MM.1S (cell line): ENCODE results near the gene FOXN4.

Source experiments
- DNase-seq: peaks from one replicate; pipeline ENCODE4 v3.0.0-alpha.2; 2015
- H2AFZ ChIP-seq: fragments of 300-600 bp; sonication (generic); 2 replicates; pipeline ENCODE4 v1.6.0; 2016; ENCODE audit warnings: antibody characterized with exemption, low read length
- H3F3A ChIP-seq: fragments of 300-600 bp; sonication (generic); 2 replicates; pipeline ENCODE4 v1.6.1; 2016; ENCODE audit warnings: mild to moderate bottlenecking, antibody characterized with exemption, low read length, moderate library complexity, mixed read lengths; ENCODE audit not compliant: insufficient read depth
- H3K27ac ChIP-seq: fragments of 300-600 bp; sonication (generic); 2 replicates; pipeline ENCODE4 v1.5.1; 2016; ENCODE audit warnings: mild to moderate bottlenecking, low read length
- H3K27me3 ChIP-seq: fragments of 300-600 bp; sonication (generic); replicated peaks from 2 replicates; pipeline ENCODE4 v1.6.0; 2016; ENCODE audit warnings: low read length; ENCODE audit not compliant: insufficient read depth
- H3K36me3 ChIP-seq: fragments of 300-600 bp; sonication (generic); replicated peaks from 2 replicates; pipeline ENCODE4 v1.6.1; 2016; ENCODE audit warnings: mild to moderate bottlenecking, low read length, mixed read lengths; ENCODE audit not compliant: insufficient read depth
- H3K4me1 ChIP-seq: fragments of 300-600 bp; sonication (generic); 2 replicates; pipeline ENCODE4 v1.6.1; 2016; ENCODE audit warnings: low read length, mixed read lengths
- H3K4me2 ChIP-seq: fragments of 300-600 bp; sonication (generic); 2 replicates; pipeline ENCODE4 v1.6.0; 2016; ENCODE audit warnings: low read depth, low read length
- H3K4me3 ChIP-seq: fragments of 300-600 bp; sonication (generic); 2 replicates; pipeline ENCODE4 v1.5.1; 2016; ENCODE audit warnings: low read length, mixed read lengths
- H3K79me2 ChIP-seq: fragments of 300-600 bp; sonication (generic); 2 replicates; pipeline ENCODE4 v1.6.1; 2016; ENCODE audit warnings: mixed run types, low read length, mixed read lengths
- H3K9ac ChIP-seq: fragments of 300-600 bp; sonication (generic); 2 replicates; pipeline ENCODE4 v1.6.1; 2016; ENCODE audit warnings: low read length, mixed read lengths
- H3K9me2 ChIP-seq: fragments of 300-600 bp; sonication (generic); replicated peaks from 2 replicates; pipeline ENCODE4 v1.6.1; 2016; ENCODE audit warnings: mild to moderate bottlenecking, low read length, mixed read lengths; ENCODE audit not compliant: insufficient read depth
- H3K9me3 ChIP-seq: fragments of 300-600 bp; sonication (generic); replicated peaks from 2 replicates; pipeline ENCODE4 v1.6.1; 2016; ENCODE audit warnings: mild to moderate bottlenecking, low read length, mixed read lengths; ENCODE audit not compliant: insufficient read depth
- H4K20me1 ChIP-seq: fragments of 300-600 bp; sonication (generic); 2 replicates; pipeline ENCODE4 v1.6.1; 2016; ENCODE audit warnings: mild to moderate bottlenecking, low read length, moderate library complexity, mixed read lengths; ENCODE audit not compliant: insufficient read depth
- CTCF ChIP-seq: fragments of 300-600 bp; sonication (generic); IDR thresholded peaks from 2 replicates; pipeline ENCODE4 v1.5.1; 2016; ENCODE audit warnings: antibody characterized with exemption, low read length, mixed read lengths
- EZH2 ChIP-seq: fragments of 300-600 bp; sonication (generic); optimal IDR thresholded peaks from 2 replicates; pipeline ENCODE3; 2017; ENCODE audit warnings: low read depth, mild to moderate bottlenecking, antibody characterized with exemption, low read length, mixed read lengths
- EZH2phosphoT487 ChIP-seq: fragments of 300-600 bp; sonication (generic); IDR thresholded peaks from 2 replicates; pipeline ENCODE4 v1.6.1; 2018; ENCODE audit warnings: antibody characterized with exemption, low read length

FOXN4 gene

GRCh38 chr12:109268896-109269295 is 40.2 kb downstream of the FOXN4 start:
- Histone ChIP-seq H3K4me2 (no peak overlapping the region), H3K79me2 (no peaks in the 10 kb centered on the region), H4K20me1 (no peaks in the 10 kb centered on the region), H2AFZ (no peak overlapping the region), H3F3A (no peaks in the 10 kb centered on the region), H3K4me1 (no peaks in the 10 kb centered on the region), H3K9me2 (no peaks in the 10 kb centered on the region), H3K27me3 (no peaks in the 10 kb centered on the region), H3K9ac (no peak overlapping the region), H3K9me3 (no peaks in the 10 kb centered on the region), H3K4me3 (no peak overlapping the region), H3K27ac (no peak overlapping the region), H3K36me3 (no peaks in the 10 kb centered on the region)
- no peak for DNase-seq
- no peak for TF ChIP-seq CTCF
- no peak for TF ChIP-seq EZH2
- no peak for TF ChIP-seq EZH2phosphoT487

GRCh38 chr12:109267361-109267760 is 41.7 kb downstream of the FOXN4 start:
- H3K4me2 ChIP-seq, result no peak overlapping the region
- H3K27me3 ChIP-seq, result no peaks in the 10 kb centered on the region
- TF ChIP-seq CTCF (no peak), EZH2phosphoT487 (no peak), EZH2 (no peak)
- H4K20me1 ChIP-seq, result no peaks in the 10 kb centered on the region
- H3K9me2 ChIP-seq, result no peaks in the 10 kb centered on the region
- H2AFZ ChIP-seq, result no peak overlapping the region
- H3K9me3 ChIP-seq, result no peaks in the 10 kb centered on the region
- H3K4me1 ChIP-seq, result no peaks in the 10 kb centered on the region
- H3K27ac ChIP-seq, result no peak overlapping the region
- no peaks in the 10 kb centered on the region for H3K36me3 ChIP-seq
- H3K9ac ChIP-seq, result no peak overlapping the region
- no peak overlapping the region for H3K4me3 ChIP-seq
- no peak for DNase-seq
- no peaks in the 10 kb centered on the region for H3F3A ChIP-seq
- no peaks in the 10 kb centered on the region for H3K79me2 ChIP-seq

GRCh38 chr12:109266106-109266879 is 42.8 kb downstream of the FOXN4 start:
- TF ChIP-seq EZH2, result no peak
- no peak for TF ChIP-seq EZH2phosphoT487
- TF ChIP-seq CTCF, result no peak
- no peak overlapping the region for H3K4me3 ChIP-seq
- H3K27ac ChIP-seq, result no peak overlapping the region
- H3K36me3 ChIP-seq, result no peaks in the 10 kb centered on the region
- H3F3A ChIP-seq, result no peaks in the 10 kb centered on the region
- H3K9me2 ChIP-seq, result no peaks in the 10 kb centered on the region
- DNase-seq, result no peak
- no peaks in the 10 kb centered on the region for H4K20me1 ChIP-seq
- no peaks in the 10 kb centered on the region for H3K9me3 ChIP-seq
- no peak overlapping the region for H2AFZ ChIP-seq
- no peaks in the 10 kb centered on the region for H3K27me3 ChIP-seq
- no peaks in the 10 kb centered on the region for H3K4me1 ChIP-seq
- no peak overlapping the region for H3K4me2 ChIP-seq
- no peaks in the 10 kb centered on the region for H3K79me2 ChIP-seq
- no peak overlapping the region for H3K9ac ChIP-seq
